ENCODE data around the gene CHD8.

The CHD8 gene

GRCh38 chr14:21476925-21477681 lies 21.2 kb upstream of the CHD8 start, which contains the start of the genes RAB2B and TOX4:
Gene RAB2B, minus strand, starts transcription at chr14:21476959. Its CDS starts 87 bp downstream, at chr14:21476872.
Gene TOX4, plus strand, starts transcription at chr14:21477195. Its CDS starts 84 bp downstream, at chr14:21477279.
- Histone ChIP-seq H3K79me2 (ENCODE audit: insufficient read depth, low read depth) (peaks cover 17% of the 10 kb centered on the region; the same call in 1 of the 2 replicates), H2AFZ (ENCODE audit: low read depth) (peak within 1 kb of the TSS; percentile 69), H3K4me3 (IDR thresholded peaks at IDR 0.05; ENCODE audit: insufficient read depth, low read depth, low read length) (no peak within 1 kb of the TSS), H3K27me3 (ENCODE audit: insufficient read depth, low read depth) (no peaks in the 10 kb centered on the region), H3K4me1 (ENCODE audit: low read depth, poor library complexity, severe bottlenecking) (peaks cover 16% of the 10 kb centered on the region), H3K9ac (peak within 1 kb of the TSS; percentile 42; the same call in 1 of the 2 replicates), H4K20me1 (ENCODE audit: insufficient read depth) (no peaks in the 10 kb centered on the region), H3K4me2 (peak within 1 kb of the TSS; percentile 68), H3K27ac (no peak within 1 kb of the TSS; the same call in 1 of the 2 replicates), H3K36me3 (ENCODE audit: insufficient read depth) (no peaks in the 10 kb centered on the region)
- TF ChIP-seq CTCF (conservative IDR thresholded peaks at IDR 0.05; ENCODE audit: low read depth, low read length) = peak; percentile 70

DNA sequence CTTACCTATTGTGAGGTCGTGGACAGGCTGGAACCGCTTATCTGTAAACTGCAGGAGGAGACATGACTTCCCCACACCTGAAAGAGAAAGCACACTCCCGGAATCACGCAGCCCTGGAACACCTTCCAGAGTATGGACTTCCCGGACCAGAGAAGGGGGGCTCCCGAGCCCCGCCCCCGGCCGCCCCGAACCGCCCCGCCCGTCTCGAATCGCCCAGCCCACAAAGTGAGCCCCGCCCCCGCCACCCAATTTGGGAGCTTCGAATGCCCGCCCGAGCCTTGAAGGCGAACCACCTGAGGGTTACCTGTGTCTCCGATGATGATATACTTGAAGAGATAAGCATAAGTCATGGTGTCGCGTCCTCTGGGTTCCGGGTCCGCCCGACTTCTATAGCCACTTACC lies 20.6 kb upstream of the CHD8 start:
- Histone ChIP-seq H3K79me2 (ENCODE audit: insufficient read depth, low read depth) (peaks cover 17% of the 10 kb centered on the region; the same call in 1 of the 2 replicates), H3K4me1 (ENCODE audit: low read depth, poor library complexity, severe bottlenecking) (peaks cover 16% of the 10 kb centered on the region), H3K9ac (no peak overlapping the region), H4K20me1 (ENCODE audit: insufficient read depth) (no peaks in the 10 kb centered on the region), H3K36me3 (ENCODE audit: insufficient read depth) (no peaks in the 10 kb centered on the region), H3K27me3 (ENCODE audit: insufficient read depth, low read depth) (no peaks in the 10 kb centered on the region), H2AFZ (ENCODE audit: low read depth) (peak overlapping the region; percentile 39; the same call in 1 of the 2 replicates), H3K27ac (no peak overlapping the region), H3K4me2 (peak overlapping the region; percentile 34; the same call in 1 of the 2 replicates), H3K4me3 (IDR thresholded peaks at IDR 0.05; ENCODE audit: insufficient read depth, low read depth, low read length) (no peak overlapping the region)
- TF ChIP-seq CTCF (conservative IDR thresholded peaks at IDR 0.05; ENCODE audit: low read depth, low read length) = no peak

- Histone ChIP-seq H3K36me3 (ENCODE audit: insufficient read depth) (no peaks in the 10 kb centered on the region), H2AFZ (ENCODE audit: low read depth) (peak overlapping the region; percentile 39; the same call in 1 of the 2 replicates), H3K27me3 (ENCODE audit: insufficient read depth, low read depth) (no peaks in the 10 kb centered on the region), H3K9ac (no peak overlapping the region), H4K20me1 (ENCODE audit: insufficient read depth) (no peaks in the 10 kb centered on the region), H3K79me2 (ENCODE audit: insufficient read depth, low read depth) (peaks cover 17% of the 10 kb centered on the region; the same call in 1 of the 2 replicates), H3K27ac (no peak overlapping the region), H3K4me2 (peak overlapping the region; percentile 34; the same call in 1 of the 2 replicates), H3K4me1 (ENCODE audit: low read depth, poor library complexity, severe bottlenecking) (peaks cover 16% of the 10 kb centered on the region), H3K4me3 (IDR thresholded peaks at IDR 0.05; ENCODE audit: insufficient read depth, low read depth, low read length) (no peak overlapping the region)
- no peak for TF ChIP-seq CTCF (conservative IDR thresholded peaks at IDR 0.05; ENCODE audit: low read depth, low read length)
These were observed 20.0 kb upstream of the CHD8 start for GRCh38 chr14:21475767-21476522.

DNA sequence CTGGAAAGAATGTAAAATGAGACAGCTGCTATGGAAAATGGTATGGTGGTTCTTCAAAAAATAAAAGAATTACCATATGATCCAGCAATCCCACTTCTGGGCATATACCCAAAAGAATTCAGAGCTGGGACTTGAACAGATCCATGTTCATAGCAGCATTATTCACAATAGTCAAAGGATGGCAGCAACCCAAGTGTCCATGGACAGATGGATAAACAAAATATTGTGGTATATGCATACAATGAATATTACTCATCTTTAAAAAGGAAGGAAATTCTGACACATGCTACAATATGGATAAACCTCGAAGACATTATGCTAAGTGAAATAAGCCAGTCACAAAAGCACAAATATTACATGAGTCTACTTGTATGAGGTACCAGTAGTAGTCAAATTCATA lies 11.7 kb upstream of the CHD8 start:
- no peaks in the 10 kb centered on the region for H4K20me1 ChIP-seq (ENCODE audit: insufficient read depth)
- no peaks in the 10 kb centered on the region for H3K79me2 ChIP-seq (ENCODE audit: insufficient read depth, low read depth)
- H3K4me2 ChIP-seq = no peak overlapping the region
- no peak overlapping the region for H3K4me3 ChIP-seq (IDR thresholded peaks at IDR 0.05; ENCODE audit: insufficient read depth, low read depth, low read length)
- H3K36me3 ChIP-seq (ENCODE audit: insufficient read depth) = no peaks in the 10 kb centered on the region
- no peaks in the 10 kb centered on the region for H3K4me1 ChIP-seq (ENCODE audit: low read depth, poor library complexity, severe bottlenecking)
- H3K27ac ChIP-seq = no peak overlapping the region
- no peak overlapping the region for H3K9ac ChIP-seq
- no peak overlapping the region for H2AFZ ChIP-seq (ENCODE audit: low read depth)
- no peak for TF ChIP-seq CTCF (conservative IDR thresholded peaks at IDR 0.05; ENCODE audit: low read depth, low read length)
- no peaks in the 10 kb centered on the region for H3K27me3 ChIP-seq (ENCODE audit: insufficient read depth, low read depth)

Measured in KMS-11 (cell line).